Measurements from ENCODE around the gene VSIG4.

- no peak for TF ChIP-seq CTCF (IDR thresholded peaks at IDR 0.05)
- no peak for TF ChIP-seq POLR2AphosphoS5 (IDR thresholded peaks at IDR 0.05)
- TF ChIP-seq POLR2A (IDR thresholded peaks at IDR 0.05) = no peak
These were observed 49.2 kb downstream of the VSIG4 start for GRCh38 chrX:65990702-65991101.

Measured in gastroesophageal sphincter (tissue), 3 donors.